PC-3 (cell line): ENCODE results near the gene SIGLEC15. TPM values are rescaled to one million over a fixed set of nuclear protein-coding genes. Genes with fewer than 3 reads are reported as not detected.
"Not testable (repeated sequence)": the region's sequence is repeated elsewhere in the genome, so short reads cannot be mapped to it uniquely, and the experiment has no call there.

Experiments used
- ATAC-seq: fragments of 200-7000 bp; cut with Tn5 transposase; 2 replicates; pipeline ENCODE4 v1.9.1; 2020; ENCODE audit warnings: mild to moderate bottlenecking, moderate library complexity
- BruUV-seq: library from RNA; stranded (reverse); fragments of 400-500 nt; replicated peaks from 2 replicates; lab custom pipeline; 2021; lab: Mats Ljungman, UMichigan
- CTCF ChIA-PET: fragments of 300-600 bp; sonication (Branson Sonifier 250); formaldehyde crosslinking; loops from one replicate; lab custom pipeline; 2022; ENCODE audit warnings: antibody characterized with exemption; lab: Charles Lee
- POLR2A ChIA-PET: fragments of 300-600 bp; sonication (Branson Sonifier 250); formaldehyde crosslinking; loops from one replicate; lab custom pipeline; 2022; ENCODE audit warnings: antibody characterized with exemption; ENCODE audit not compliant: unreplicated experiment; lab: Charles Lee
- DNase-seq: peaks from one replicate; pipeline ENCODE4 v3.0.0-alpha.2; 2015
- H2AFZ ChIP-seq: fragments of 300-600 bp; sonication (generic); 2 replicates; pipeline ENCODE4 v1.6.0; 2016; ENCODE audit warnings: antibody characterized with exemption, low read length
- H3F3A ChIP-seq: fragments of 300-600 bp; sonication (generic); one replicate; pipeline ENCODE4 v1.6.0; 2017; ENCODE audit warnings: antibody characterized with exemption, low read length, control low read depth, mild to moderate bottlenecking; ENCODE audit not compliant: unreplicated experiment
- H3K27ac ChIP-seq: fragments of 300-600 bp; sonication (generic); 2 replicates; pipeline ENCODE4 v1.5.1; 2016; ENCODE audit warnings: mild to moderate bottlenecking, low read length
- H3K27me3 ChIP-seq: fragments of 300-600 bp; sonication (generic); 2 replicates; pipeline ENCODE4 v1.6.1; 2016; ENCODE audit warnings: low read length, mixed read lengths
- H3K36me3 ChIP-seq: fragments of 300-600 bp; sonication (generic); 2 replicates; pipeline ENCODE4 v1.6.1; 2016; ENCODE audit warnings: low read depth, mixed run types, low read length, mixed read lengths
- H3K4me1 ChIP-seq: fragments of 300-600 bp; sonication (generic); 2 replicates; pipeline ENCODE4 v1.5.1; 2016; ENCODE audit warnings: low read length; ENCODE audit not compliant: insufficient read depth
- H3K4me2 ChIP-seq: fragments of 300-600 bp; sonication (generic); 2 replicates; pipeline ENCODE4 v1.6.0; 2016; ENCODE audit warnings: low read length
- H3K4me3 ChIP-seq: fragments of 300-600 bp; sonication (generic); 2 replicates; pipeline ENCODE4 v1.5.1; 2016; ENCODE audit warnings: mild to moderate bottlenecking, low read length, mixed read lengths
- H3K79me2 ChIP-seq: fragments of 300-600 bp; sonication (generic); 2 replicates; pipeline ENCODE4 v1.6.1; 2017; ENCODE audit warnings: low read length, mixed read lengths
- H3K9ac ChIP-seq: fragments of 300-600 bp; sonication (generic); 2 replicates; pipeline ENCODE4 v1.6.0; 2016; ENCODE audit warnings: mild to moderate bottlenecking, low read length
- H3K9me2 ChIP-seq: fragments of 300-600 bp; sonication (generic); replicated peaks from 2 replicates; pipeline ENCODE4 v1.6.1; 2016; ENCODE audit warnings: mixed run types, low read length, mixed read lengths
- H3K9me3 ChIP-seq: fragments of 300-600 bp; sonication (generic); 2 replicates; pipeline ENCODE4 v1.6.1; 2016; ENCODE audit warnings: low read length, mixed read lengths
- H4K20me1 ChIP-seq: fragments of 300-600 bp; sonication (generic); 2 replicates; pipeline ENCODE4 v1.6.1; 2016; ENCODE audit warnings: low read length, mixed read lengths
- CTCF ChIP-seq: fragments of 300-600 bp; sonication (generic); conservative IDR thresholded peaks from 2 replicates; pipeline ENCODE4 v1.5.1; 2017; ENCODE audit warnings: antibody characterized with exemption, low read depth, mild to moderate bottlenecking, low read length
- EZH2 ChIP-seq: fragments of 300-600 bp; sonication (generic); IDR thresholded peaks from one replicate; pipeline ENCODE4 v1.6.1; 2017; ENCODE audit warnings: antibody characterized with exemption, mild to moderate bottlenecking, low read length; ENCODE audit not compliant: unreplicated experiment
- EZH2phosphoT487 ChIP-seq: fragments of 300-600 bp; sonication (generic); IDR thresholded peaks from 2 replicates; pipeline ENCODE4 v1.6.1; 2018; ENCODE audit warnings: mild to moderate bottlenecking, antibody characterized with exemption, low read length, borderline replicate concordance
- intact Hi-C: fragments of 100-400 bp; cut with micrococcal nuclease; formaldehyde crosslinking; loops from 2 replicates; pipeline ENCODE4 v1.9.0; 2023
- total RNA-seq: library from RNA; depleted of rRNA; stranded (reverse); fragments of >200 nt; gene quantifications from 2 replicates; pipeline ENCODE4 v1.2.3, GENCODE V29; 2014

Gene SIGLEC15
- total RNA-seq, 1 experiment from 2014 or later = 2.0 TPM

- H4K20me1 ChIP-seq = no peaks in the 10 kb centered on the region
- H3K9me2 ChIP-seq = no peaks in the 10 kb centered on the region
- H3K27ac ChIP-seq = no peak overlapping the region
- no peak overlapping the region for H3K9ac ChIP-seq
- no peak overlapping the region for H3K4me3 ChIP-seq
- ChIA-PET CTCF (no interaction called here), POLR2A (no interaction called here)
- DNase-seq (no peak), ATAC-seq (no peak)
- no peaks in the 10 kb centered on the region for H3K9me3 ChIP-seq
- H3K79me2 ChIP-seq = no peaks in the 10 kb centered on the region
- BruUV-seq = no TSS peak
- TF ChIP-seq CTCF (no peak), EZH2phosphoT487 (no peak), EZH2 (no peak)
- H3K4me2 ChIP-seq = no peak overlapping the region
- H3K36me3 ChIP-seq = no peaks in the 10 kb centered on the region
- H2AFZ ChIP-seq = no peak overlapping the region
- no peaks in the 10 kb centered on the region for H3F3A ChIP-seq
- H3K27me3 ChIP-seq = no peaks in the 10 kb centered on the region
- intact Hi-C loops = no loop called here
- H3K4me1 ChIP-seq = no peaks in the 10 kb centered on the region
Measured at GRCh38 chr18:45821711-45822110, 3.8 kb upstream of the SIGLEC15 start.

DNA sequence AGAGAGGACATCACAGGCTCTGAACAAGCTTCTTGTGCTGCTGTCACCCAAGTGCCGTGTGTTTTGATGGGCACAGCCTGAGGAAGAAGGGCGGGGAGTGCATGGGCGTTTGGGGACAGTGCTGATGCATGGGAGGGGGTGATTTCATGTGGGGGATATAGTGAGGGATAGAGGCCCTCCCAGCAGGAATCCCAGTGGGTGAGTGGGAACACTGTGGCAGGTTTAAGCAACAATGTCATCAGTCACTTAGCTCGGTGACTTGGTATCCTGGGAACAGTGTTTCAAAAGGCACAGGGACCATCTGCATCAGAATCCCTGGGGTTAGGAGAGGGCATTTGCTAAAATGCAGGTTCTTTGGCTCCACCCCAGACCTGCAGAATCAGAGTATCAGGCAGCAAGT, 609 bp downstream of the SIGLEC15 start:
- CTCF ChIA-PET = no interaction called here
- Histone ChIP-seq H4K20me1 (no peaks in the 10 kb centered on the region), H3F3A (no peaks in the 10 kb centered on the region), H3K4me1 (peaks cover 12% of the 10 kb centered on the region), H3K9ac (no peak overlapping the region), H3K4me2 (no peak overlapping the region), H3K9me2 (no peaks in the 10 kb centered on the region), H2AFZ (no peak overlapping the region), H3K4me3 (no peak overlapping the region), H3K27me3 (no peaks in the 10 kb centered on the region), H3K9me3 (no peaks in the 10 kb centered on the region), H3K79me2 (no peaks in the 10 kb centered on the region), H3K36me3 (no peaks in the 10 kb centered on the region), H3K27ac (peak overlapping the region; percentile 41)
- TF ChIP-seq EZH2phosphoT487 (no peak), CTCF (no peak), EZH2 (no peak)
- BruUV-seq = no TSS peak
- no peak for DNase-seq
- POLR2A ChIA-PET = no interaction called here
- intact Hi-C loops = no loop called here
- no peak for ATAC-seq

GRCh38 chr18:45826716-45827115, 1.2 kb downstream of the SIGLEC15 start:
- CTCF ChIA-PET, BruUV-seq, ATAC-seq: not testable (repeated sequence)

More at GRCh38 chr18:45826716-45827115, 1.2 kb downstream of the SIGLEC15 start:
- H3K27me3 ChIP-seq, DNase-seq, H3K79me2 ChIP-seq, H3K4me3 ChIP-seq, H3K9me3 ChIP-seq, intact Hi-C loops, H3F3A ChIP-seq, H3K27ac ChIP-seq, H2AFZ ChIP-seq, H3K36me3 ChIP-seq, H3K9ac ChIP-seq, H3K4me2 ChIP-seq, H3K9me2 ChIP-seq, POLR2A ChIA-PET, H4K20me1 ChIP-seq: not testable (repeated sequence)
- H3K4me1 ChIP-seq = peaks cover 12% of the 10 kb centered on the region
